ENCODE measurements around the gene SPINT3.

SPINT3 gene

DNA sequence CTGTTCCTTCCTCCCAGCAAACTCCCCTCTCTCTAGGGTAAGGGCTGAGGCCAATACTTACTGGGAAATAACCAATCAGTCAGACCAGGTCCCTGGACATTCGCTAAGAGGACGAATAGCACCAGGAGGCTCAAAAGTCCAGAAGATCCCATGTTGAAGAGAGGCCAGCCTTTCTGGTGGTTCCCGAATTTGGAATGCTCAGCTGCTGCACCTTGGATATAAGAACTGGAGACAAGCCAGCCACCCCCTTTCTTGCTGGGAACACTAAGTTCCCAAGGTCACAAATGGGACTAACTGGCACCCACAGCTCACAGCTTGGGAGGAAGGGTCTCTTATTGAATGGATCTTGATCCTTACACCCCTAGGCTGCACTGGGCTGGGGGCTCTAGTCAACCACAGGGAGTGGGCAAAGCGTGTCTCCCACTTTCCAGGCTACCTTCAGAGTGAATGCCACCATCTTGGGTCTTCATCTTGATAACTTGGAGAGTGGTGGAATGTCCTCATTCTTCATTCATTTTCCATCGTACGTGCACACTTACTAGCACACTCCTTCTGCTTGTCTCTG lies 31.9 kb upstream of the SPINT3 start, which contains the start of gene EPPIN:
EPPIN (minus strand) TSS at position 196 of the 565 bp plus-strand sequence; CDS start at position 152, 44 bp downstream.
- ChIA-PET POLR2A (ENCODE audit: low non-redundant PET) (interaction anchor here (0.8 kb wide), 1 partner anchor 224 kb away, joined by 3 read pairs; no protein-coding TSS in a partner anchor), CTCF (interaction anchor here (0.8 to 2.1 kb wide), 2 partner anchors 172 to 224 kb away, joined by 4 to 16 read pairs; no protein-coding TSS in a partner anchor)
- no peak within 1 kb of the TSS for H3K27ac ChIP-seq
- TF ChIP-seq, protein P1, sequence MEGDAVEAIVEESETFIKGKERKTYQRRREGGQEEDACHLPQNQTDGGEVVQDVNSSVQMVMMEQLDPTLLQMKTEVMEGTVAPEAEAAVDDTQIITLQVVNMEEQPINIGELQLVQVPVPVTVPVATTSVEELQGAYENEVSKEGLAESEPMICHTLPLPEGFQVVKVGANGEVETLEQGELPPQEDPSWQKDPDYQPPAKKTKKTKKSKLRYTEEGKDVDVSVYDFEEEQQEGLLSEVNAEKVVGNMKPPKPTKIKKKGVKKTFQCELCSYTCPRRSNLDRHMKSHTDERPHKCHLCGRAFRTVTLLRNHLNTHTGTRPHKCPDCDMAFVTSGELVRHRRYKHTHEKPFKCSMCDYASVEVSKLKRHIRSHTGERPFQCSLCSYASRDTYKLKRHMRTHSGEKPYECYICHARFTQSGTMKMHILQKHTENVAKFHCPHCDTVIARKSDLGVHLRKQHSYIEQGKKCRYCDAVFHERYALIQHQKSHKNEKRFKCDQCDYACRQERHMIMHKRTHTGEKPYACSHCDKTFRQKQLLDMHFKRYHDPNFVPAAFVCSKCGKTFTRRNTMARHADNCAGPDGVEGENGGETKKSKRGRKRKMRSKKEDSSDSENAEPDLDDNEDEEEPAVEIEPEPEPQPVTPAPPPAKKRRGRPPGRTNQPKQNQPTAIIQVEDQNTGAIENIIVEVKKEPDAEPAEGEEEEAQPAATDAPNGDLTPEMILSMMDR (conservative IDR thresholded peaks at IDR 0.05; ENCODE audit: low read depth): no peak
- no peak for DNase-seq (ENCODE audit: low spot score)

DNA sequence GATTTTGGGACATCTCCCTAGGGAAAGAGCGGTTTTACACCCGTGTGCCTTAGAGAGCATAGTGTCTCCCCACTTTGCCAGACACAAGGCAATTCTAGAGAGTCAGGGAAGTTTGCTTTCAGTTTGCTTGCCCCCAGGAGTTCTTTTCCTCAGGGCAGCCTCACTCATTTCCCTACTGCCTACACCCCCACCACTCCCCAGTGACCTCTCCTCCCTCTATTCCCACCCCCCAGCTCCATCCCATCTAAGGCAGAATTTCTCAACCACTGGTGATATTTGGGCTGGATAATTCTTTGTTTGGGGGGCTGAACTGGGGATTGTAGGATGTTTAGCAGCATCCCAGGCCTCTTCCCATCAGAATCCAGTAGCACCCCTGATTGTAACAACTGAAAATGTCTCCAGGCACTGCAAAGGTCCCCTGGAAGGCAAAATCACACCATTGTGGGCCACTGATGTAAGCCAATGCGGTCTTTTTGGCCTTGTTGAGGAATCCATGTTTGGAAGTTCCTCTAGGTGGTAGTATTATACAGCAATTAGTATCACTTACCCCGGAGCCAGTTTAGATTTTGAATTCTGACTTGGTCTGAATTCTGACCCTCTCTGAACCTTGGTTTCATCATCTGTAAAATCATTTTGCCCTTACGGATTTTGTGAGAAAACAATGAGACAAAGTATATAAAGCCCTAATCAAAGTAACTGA lies 30.5 kb upstream of the SPINT3 start:
- ChIA-PET CTCF (interaction anchor here (0.5 to 2.0 kb wide), 7 partner anchors 38 to 294 kb away, joined by 3 to 12 read pairs (median 3); no protein-coding TSS in a partner anchor), POLR2A (ENCODE audit: low non-redundant PET) (interaction anchor here (0.6 kb wide), 1 partner anchor 8 kb away, joined by 5 read pairs; no protein-coding TSS in a partner anchor)
- TF ChIP-seq, protein P1 (conservative IDR thresholded peaks at IDR 0.05; ENCODE audit: low read depth): no peak; the same call in 1 of the 2 replicates
- DNase-seq (ENCODE audit: low spot score): peak; percentile 77
- no peak overlapping the region for H3K27ac ChIP-seq

DNA sequence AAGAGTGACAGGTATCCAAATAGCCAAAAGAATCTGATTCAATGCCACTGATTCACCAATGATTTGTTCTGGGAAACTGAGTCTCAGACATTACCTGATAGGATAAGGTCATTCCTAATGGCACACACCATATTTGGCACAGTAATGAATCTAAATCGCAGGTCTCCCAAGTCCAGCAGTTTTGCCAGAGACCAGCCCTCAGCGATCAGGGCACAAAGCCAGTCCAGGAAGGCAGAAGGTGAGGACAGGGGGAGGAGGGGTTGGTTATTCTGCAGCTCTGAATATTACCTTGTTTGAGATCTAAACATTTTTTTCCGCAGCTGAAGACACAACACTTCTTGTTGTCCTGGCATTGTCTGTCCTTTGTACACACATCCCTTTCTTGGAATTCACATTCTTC lies 29.9 kb upstream of the SPINT3 start:
- TF ChIP-seq, protein P1 (conservative IDR thresholded peaks at IDR 0.05; ENCODE audit: low read depth): no peak
- ChIA-PET POLR2A (ENCODE audit: low non-redundant PET) (no interaction called here), CTCF (interaction anchor here (0.5 to 2.0 kb wide), 8 partner anchors 11 to 442 kb away, joined by 3 to 12 read pairs (median 4); no protein-coding TSS in a partner anchor)
- H3K27ac ChIP-seq: no peak overlapping the region
- no peak for DNase-seq (ENCODE audit: low spot score)

DNA sequence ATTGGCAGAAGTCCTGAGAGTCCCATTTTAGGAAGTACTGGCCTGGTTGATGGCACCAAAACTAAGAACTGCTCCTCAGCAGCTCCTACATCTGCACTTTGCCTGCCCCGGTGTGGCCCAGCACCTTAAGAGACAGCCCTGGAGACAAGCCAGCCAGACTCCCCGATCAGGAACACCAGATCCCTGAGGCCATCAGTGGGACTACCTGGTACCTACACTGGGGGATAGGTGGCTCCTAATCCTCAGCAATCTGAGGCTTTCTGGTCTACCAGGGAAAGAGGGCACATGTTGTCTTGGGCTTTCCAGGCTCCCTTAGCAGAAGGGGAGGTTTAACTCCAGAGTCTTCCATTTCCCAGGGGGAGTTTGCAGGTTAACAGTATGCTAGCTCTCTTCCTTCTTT lies 24.0 kb upstream of the SPINT3 start, which contains the start of gene WFDC6:
WFDC6 (minus strand) TSS at position 101 of the 400 bp plus-strand sequence; CDS start at position 26, 75 bp downstream.
- ChIA-PET POLR2A (ENCODE audit: low non-redundant PET) (no interaction called here), CTCF (interaction anchor here (0.6 to 2.9 kb wide), 5 partner anchors 9 to 820 kb away, joined by 3 to 25 read pairs (median 3); no protein-coding TSS in a partner anchor)
- DNase-seq (ENCODE audit: low spot score): no peak
- TF ChIP-seq, protein P1 (conservative IDR thresholded peaks at IDR 0.05; ENCODE audit: low read depth): no peak
- no peak within 1 kb of the TSS for H3K27ac ChIP-seq

DNA sequence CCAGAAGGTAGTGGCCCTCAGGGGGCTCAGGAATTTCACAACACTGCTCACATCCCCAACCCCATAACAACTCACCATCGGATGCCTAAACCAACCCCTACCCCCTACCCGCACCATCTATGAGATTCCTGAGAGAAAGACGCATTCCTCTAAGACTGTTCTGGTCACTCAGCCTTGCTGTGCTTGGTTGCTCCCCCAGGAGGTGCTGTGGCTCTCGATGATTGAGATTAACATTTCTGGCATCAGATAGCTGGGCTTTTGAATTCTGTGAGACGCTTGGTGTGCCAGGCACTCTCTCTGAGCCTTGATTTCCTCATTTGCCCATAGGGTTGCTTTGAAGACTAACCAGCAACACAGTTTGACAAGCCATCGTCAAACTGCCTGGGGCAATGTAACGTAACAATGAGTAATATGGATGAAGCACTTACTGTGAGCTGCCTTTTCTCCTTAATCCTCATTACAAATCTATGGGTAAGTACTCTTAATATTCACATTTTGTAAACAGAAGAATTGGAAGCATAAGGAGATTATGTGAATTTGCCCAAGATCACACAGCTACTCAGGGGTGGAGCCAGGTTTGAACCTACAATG lies 22.9 kb upstream of the SPINT3 start:
- ChIA-PET CTCF (interaction anchor here (0.6 to 2.9 kb wide), 5 partner anchors 102 to 610 kb away, joined by 3 to 25 read pairs (median 3); no protein-coding TSS in a partner anchor), POLR2A (ENCODE audit: low non-redundant PET) (no interaction called here)
- peak; percentile 85 for DNase-seq (ENCODE audit: low spot score)
- TF ChIP-seq, protein P1 (conservative IDR thresholded peaks at IDR 0.05; ENCODE audit: low read depth): no peak
- H3K27ac ChIP-seq: no peak overlapping the region

DNA sequence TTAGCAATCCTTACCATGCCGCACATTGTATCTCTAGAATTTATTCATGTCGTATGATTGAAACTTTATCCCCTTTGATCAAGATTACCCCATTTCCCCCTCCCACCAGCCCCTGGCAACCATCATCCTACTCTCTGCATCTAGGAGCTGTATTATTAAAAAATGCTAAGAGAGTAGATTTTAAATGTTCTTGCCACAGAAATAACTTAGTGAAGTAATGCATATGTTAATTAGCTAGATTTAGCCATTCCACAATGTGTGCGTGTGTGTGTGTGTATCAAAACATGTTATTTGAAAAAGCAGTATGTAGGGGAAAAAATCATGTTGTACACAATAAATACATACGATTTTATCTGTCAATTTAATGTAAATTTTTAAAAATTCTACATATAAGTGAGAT lies 11.9 kb upstream of the SPINT3 start:
- no peak overlapping the region for H3K27ac ChIP-seq
- TF ChIP-seq, protein P1 (conservative IDR thresholded peaks at IDR 0.05; ENCODE audit: low read depth): no peak
- no peak for DNase-seq (ENCODE audit: low spot score)
- POLR2A ChIA-PET (ENCODE audit: low non-redundant PET): no interaction called here
- CTCF ChIA-PET: interaction anchor here (0.6 to 0.7 kb wide), 2 partner anchors 69 to 650 kb away, joined by 3 read pairs; no protein-coding TSS in a partner anchor
